Measurements from ENCODE around the gene COMTD1.

GRCh38 chr10:75234683-75235374 is 928 bp downstream of the COMTD1 start:
- TF ChIP-seq EZH2phosphoT487 (IDR thresholded peaks at IDR 0.05; ENCODE audit: insufficient read depth, low read depth) (no peak), EZH2 (IDR thresholded peaks at IDR 0.05; ENCODE audit: insufficient read depth, poor library complexity, severe bottlenecking) (no peak)
